ENCODE measurements around the gene SLC1A3.

The SLC1A3 gene

GRCh38 chr5:36698031-36698430 lies 91.6 kb downstream of the SLC1A3 start:
- TF ChIP-seq CTCF (IDR thresholded peaks at IDR 0.05), result no peak
- Mint-ChIP-seq H3K4me3 (no peak overlapping the region), H3K27ac (no peak overlapping the region), H3K9me3 (peaks cover 5% of the 10 kb centered on the region), H3K4me1 (no peaks in the 10 kb centered on the region), H3K27me3 (ENCODE audit: low read depth, poor library complexity) (peaks cover 5% of the 10 kb centered on the region), H3K36me3 (ENCODE audit: low read depth) (no peaks in the 10 kb centered on the region)
- DNase-seq, result no peak

- peaks cover 14% of the 10 kb centered on the region for H3K4me1 Mint-ChIP-seq
- H3K4me3 Mint-ChIP-seq, result no peak overlapping the region
- H3K36me3 Mint-ChIP-seq (ENCODE audit: low read depth), result no peaks in the 10 kb centered on the region
- H3K27me3 Mint-ChIP-seq (ENCODE audit: low read depth, poor library complexity), result peaks cover 9% of the 10 kb centered on the region
- TF ChIP-seq CTCF (IDR thresholded peaks at IDR 0.05), result no peak
- no peak overlapping the region for H3K27ac Mint-ChIP-seq
- DNase-seq, result no peak
- H3K9me3 Mint-ChIP-seq, result peaks cover 10% of the 10 kb centered on the region
Observed at GRCh38 chr5:36701085-36701698, 94.8 kb downstream of the SLC1A3 start.

GRCh38 chr5:36703245-36703860 lies 96.9 kb downstream of the SLC1A3 start:
- TF ChIP-seq CTCF (IDR thresholded peaks at IDR 0.05), result no peak
- H3K4me3 Mint-ChIP-seq, result no peak overlapping the region
- H3K9me3 Mint-ChIP-seq, result peaks cover 14% of the 10 kb centered on the region
- H3K36me3 Mint-ChIP-seq (ENCODE audit: low read depth), result peaks cover 3% of the 10 kb centered on the region
- peaks cover 14% of the 10 kb centered on the region for H3K4me1 Mint-ChIP-seq
- no peak overlapping the region for H3K27ac Mint-ChIP-seq
- DNase-seq, result no peak
- peaks cover 12% of the 10 kb centered on the region for H3K27me3 Mint-ChIP-seq (ENCODE audit: low read depth, poor library complexity)

GRCh38 chr5:36704131-36704530 lies 97.7 kb downstream of the SLC1A3 start:
- DNase-seq, result no peak
- no peak overlapping the region for H3K27ac Mint-ChIP-seq
- H3K4me3 Mint-ChIP-seq, result no peak overlapping the region
- TF ChIP-seq CTCF (IDR thresholded peaks at IDR 0.05), result no peak
- peaks cover 14% of the 10 kb centered on the region for H3K9me3 Mint-ChIP-seq
- H3K36me3 Mint-ChIP-seq (ENCODE audit: low read depth), result peaks cover 3% of the 10 kb centered on the region
- H3K4me1 Mint-ChIP-seq, result peaks cover 14% of the 10 kb centered on the region
- peaks cover 12% of the 10 kb centered on the region for H3K27me3 Mint-ChIP-seq (ENCODE audit: low read depth, poor library complexity)

- no peak for TF ChIP-seq CTCF (IDR thresholded peaks at IDR 0.05)
- Mint-ChIP-seq H3K36me3 (ENCODE audit: low read depth) (peaks cover 3% of the 10 kb centered on the region), H3K9me3 (peaks cover 14% of the 10 kb centered on the region), H3K27me3 (ENCODE audit: low read depth, poor library complexity) (peaks cover 12% of the 10 kb centered on the region), H3K4me3 (no peak overlapping the region), H3K27ac (no peak overlapping the region), H3K4me1 (peaks cover 14% of the 10 kb centered on the region)
- no peak for DNase-seq
Observed at GRCh38 chr5:36705055-36705454, 98.6 kb downstream of the SLC1A3 start.

- H3K36me3 Mint-ChIP-seq (ENCODE audit: low read depth), result peaks cover 3% of the 10 kb centered on the region
- H3K27ac Mint-ChIP-seq, result no peak overlapping the region
- no peak overlapping the region for H3K4me3 Mint-ChIP-seq
- TF ChIP-seq CTCF (IDR thresholded peaks at IDR 0.05), result no peak
- H3K9me3 Mint-ChIP-seq, result peaks cover 14% of the 10 kb centered on the region
- DNase-seq, result no peak
- H3K27me3 Mint-ChIP-seq (ENCODE audit: low read depth, poor library complexity), result peaks cover 7% of the 10 kb centered on the region
- peaks cover 14% of the 10 kb centered on the region for H3K4me1 Mint-ChIP-seq
Observed at GRCh38 chr5:36706662-36707061, 100.3 kb downstream of the SLC1A3 start.

Data from nephron progenitor cell (in vitro differentiated cells).